Measurements from ENCODE around the gene C1QTNF6.

C1QTNF6 gene

DNA sequence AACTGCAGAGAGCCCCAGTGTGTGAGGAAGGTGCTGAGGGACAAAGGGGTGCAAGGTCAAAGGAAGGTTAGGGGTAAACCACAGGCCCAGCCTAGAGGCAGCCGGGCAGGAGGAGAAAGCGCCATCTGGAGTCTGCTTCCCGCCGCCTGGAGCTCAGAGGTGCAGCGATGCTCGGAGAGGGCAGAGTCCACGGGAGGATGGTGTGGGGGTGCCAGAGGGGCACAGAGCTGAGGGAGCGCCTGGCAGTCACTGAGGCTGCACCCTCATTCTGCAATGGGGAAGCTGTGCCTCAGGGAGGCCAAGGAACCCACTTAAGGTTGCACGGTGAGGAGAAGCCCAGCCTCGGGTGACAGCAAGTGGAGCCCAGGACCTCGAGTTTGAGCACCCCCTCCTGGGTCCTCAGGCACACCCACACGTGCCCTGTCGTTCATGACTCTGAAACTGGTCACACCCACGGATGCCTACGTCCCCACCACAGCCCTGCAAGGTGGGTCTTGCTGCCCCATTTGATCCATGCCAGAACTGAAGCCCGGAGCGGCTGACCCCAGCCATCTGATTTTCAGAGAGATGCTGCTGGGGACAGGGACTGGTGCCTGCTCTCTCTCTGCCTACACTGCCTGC is 39.9 kb downstream of the C1QTNF6 start:
- TF ChIP-seq, protein P1, sequence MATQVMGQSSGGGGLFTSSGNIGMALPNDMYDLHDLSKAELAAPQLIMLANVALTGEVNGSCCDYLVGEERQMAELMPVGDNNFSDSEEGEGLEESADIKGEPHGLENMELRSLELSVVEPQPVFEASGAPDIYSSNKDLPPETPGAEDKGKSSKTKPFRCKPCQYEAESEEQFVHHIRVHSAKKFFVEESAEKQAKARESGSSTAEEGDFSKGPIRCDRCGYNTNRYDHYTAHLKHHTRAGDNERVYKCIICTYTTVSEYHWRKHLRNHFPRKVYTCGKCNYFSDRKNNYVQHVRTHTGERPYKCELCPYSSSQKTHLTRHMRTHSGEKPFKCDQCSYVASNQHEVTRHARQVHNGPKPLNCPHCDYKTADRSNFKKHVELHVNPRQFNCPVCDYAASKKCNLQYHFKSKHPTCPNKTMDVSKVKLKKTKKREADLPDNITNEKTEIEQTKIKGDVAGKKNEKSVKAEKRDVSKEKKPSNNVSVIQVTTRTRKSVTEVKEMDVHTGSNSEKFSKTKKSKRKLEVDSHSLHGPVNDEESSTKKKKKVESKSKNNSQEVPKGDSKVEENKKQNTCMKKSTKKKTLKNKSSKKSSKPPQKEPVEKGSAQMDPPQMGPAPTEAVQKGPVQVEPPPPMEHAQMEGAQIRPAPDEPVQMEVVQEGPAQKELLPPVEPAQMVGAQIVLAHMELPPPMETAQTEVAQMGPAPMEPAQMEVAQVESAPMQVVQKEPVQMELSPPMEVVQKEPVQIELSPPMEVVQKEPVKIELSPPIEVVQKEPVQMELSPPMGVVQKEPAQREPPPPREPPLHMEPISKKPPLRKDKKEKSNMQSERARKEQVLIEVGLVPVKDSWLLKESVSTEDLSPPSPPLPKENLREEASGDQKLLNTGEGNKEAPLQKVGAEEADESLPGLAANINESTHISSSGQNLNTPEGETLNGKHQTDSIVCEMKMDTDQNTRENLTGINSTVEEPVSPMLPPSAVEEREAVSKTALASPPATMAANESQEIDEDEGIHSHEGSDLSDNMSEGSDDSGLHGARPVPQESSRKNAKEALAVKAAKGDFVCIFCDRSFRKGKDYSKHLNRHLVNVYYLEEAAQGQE (IDR thresholded peaks at IDR 0.05; ENCODE audit: insufficient replicate concordance, low read depth) = no peak
- TF ChIP-seq POLR2AphosphoS5 (IDR thresholded peaks at IDR 0.05; ENCODE audit: low read depth) (no peak), GABPA (IDR thresholded peaks at IDR 0.05; ENCODE audit: low read depth) (no peak), SPI1 (IDR thresholded peaks at IDR 0.05; ENCODE audit: borderline replicate concordance, low read depth) (no peak), CTCF (IDR thresholded peaks at IDR 0.05; ENCODE audit: insufficient read depth, low read length) (no peak)
- no peak for DNase-seq (ENCODE audit: low read depth in 1 of 2, low spot score in 1 of 2)
- peaks cover 7% of the 10 kb centered on the region for H3K27me3 ChIP-seq (ENCODE audit: insufficient read depth, poor library complexity, severe bottlenecking)
- no peak overlapping the region for H3K27ac ChIP-seq (replicated peaks)
- H3K4me3 ChIP-seq (replicated peaks; ENCODE audit: insufficient read depth, low read length) = no peak overlapping the region

GRCh38 chr22:37147186-37147990 is 40.7 kb downstream of the C1QTNF6 start:
- TF ChIP-seq SPI1 (IDR thresholded peaks at IDR 0.05; ENCODE audit: borderline replicate concordance, low read depth) (no peak), GABPA (IDR thresholded peaks at IDR 0.05; ENCODE audit: low read depth) (no peak), CTCF (IDR thresholded peaks at IDR 0.05; ENCODE audit: insufficient read depth, low read length) (no peak), POLR2AphosphoS5 (IDR thresholded peaks at IDR 0.05; ENCODE audit: low read depth) (no peak)
- TF ChIP-seq, protein P1 (IDR thresholded peaks at IDR 0.05; ENCODE audit: insufficient replicate concordance, low read depth) = no peak
- peaks cover 7% of the 10 kb centered on the region for H3K27me3 ChIP-seq (ENCODE audit: insufficient read depth, poor library complexity, severe bottlenecking)
- H3K4me3 ChIP-seq (replicated peaks; ENCODE audit: insufficient read depth, low read length) = no peak overlapping the region
- DNase-seq (ENCODE audit: low read depth in 1 of 2, low spot score in 1 of 2) = no peak
- no peak overlapping the region for H3K27ac ChIP-seq (replicated peaks)

DNA sequence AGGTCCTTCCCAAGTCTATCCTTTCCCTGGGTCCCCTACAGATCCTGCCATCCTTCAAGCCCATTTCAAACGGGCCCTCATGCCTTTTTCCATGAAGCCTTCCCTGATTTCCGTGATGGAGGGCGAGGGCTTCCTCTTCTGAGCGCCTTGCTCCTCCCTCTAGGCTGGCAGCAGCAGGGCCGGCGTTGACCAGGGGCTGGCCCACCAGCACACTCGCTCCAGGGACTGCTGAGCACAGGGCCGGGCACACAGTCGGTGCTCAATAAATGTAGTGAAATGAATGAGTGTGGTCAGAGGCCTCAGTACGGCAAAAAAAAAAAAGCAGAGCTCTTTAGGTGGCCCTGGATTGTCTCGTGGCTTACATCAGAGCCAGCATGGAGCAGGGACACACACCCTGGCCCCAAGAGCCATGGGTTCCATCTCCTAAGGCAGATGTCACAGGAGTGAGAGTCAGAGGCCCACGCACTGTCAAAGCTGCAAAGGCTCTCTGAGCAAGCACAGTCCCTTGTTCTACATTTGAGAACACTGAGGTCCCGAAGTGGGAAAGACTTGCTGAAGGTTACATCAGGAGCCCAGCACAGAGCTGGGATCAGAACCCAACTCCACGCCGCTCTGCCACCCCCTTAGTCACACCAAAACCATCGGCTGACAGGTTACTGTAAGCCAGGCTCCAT is 41.4 kb downstream of the C1QTNF6 start:
- DNase-seq (ENCODE audit: low read depth in 1 of 2, low spot score in 1 of 2) = no peak
- Histone ChIP-seq H3K27ac (replicated peaks) (no peak overlapping the region), H3K27me3 (ENCODE audit: insufficient read depth, poor library complexity, severe bottlenecking) (peaks cover 7% of the 10 kb centered on the region), H3K4me3 (replicated peaks; ENCODE audit: insufficient read depth, low read length) (no peak overlapping the region)
- TF ChIP-seq POLR2AphosphoS5 (IDR thresholded peaks at IDR 0.05; ENCODE audit: low read depth) (no peak), GABPA (IDR thresholded peaks at IDR 0.05; ENCODE audit: low read depth) (no peak), SPI1 (IDR thresholded peaks at IDR 0.05; ENCODE audit: borderline replicate concordance, low read depth) (no peak), CTCF (IDR thresholded peaks at IDR 0.05; ENCODE audit: insufficient read depth, low read length) (no peak)
- TF ChIP-seq, protein P1 (IDR thresholded peaks at IDR 0.05; ENCODE audit: insufficient replicate concordance, low read depth) = no peak
